Uterus (tissue), 2 donors: ENCODE results near the gene OTULINL.

Experiments used
- POLR2A ChIP-seq, 2 donors: fragments of 450-650 bp; IDR thresholded peaks; one replicate each; pipeline ENCODE4 v1.6.1; 2016; ENCODE audit warnings: antibody characterized with exemption in 2 of 2, mild to moderate bottlenecking in 1 of 2, moderate library complexity in 1 of 2
- TF ChIP-seq, protein P1 (sequence below), 4 experiments: fragments of 200-600 bp in 2 of 4; fragments of 450-650 bp in 2 of 4; sonication (generic) in 2 of 4; IDR thresholded peaks; one replicate each; pipeline ENCODE4 v1.5.1; 2016 to 2019; ENCODE audit warnings: antibody characterized with exemption in 4 of 4, mild to moderate bottlenecking in 2 of 4, moderate library complexity in 1 of 4

DNA sequence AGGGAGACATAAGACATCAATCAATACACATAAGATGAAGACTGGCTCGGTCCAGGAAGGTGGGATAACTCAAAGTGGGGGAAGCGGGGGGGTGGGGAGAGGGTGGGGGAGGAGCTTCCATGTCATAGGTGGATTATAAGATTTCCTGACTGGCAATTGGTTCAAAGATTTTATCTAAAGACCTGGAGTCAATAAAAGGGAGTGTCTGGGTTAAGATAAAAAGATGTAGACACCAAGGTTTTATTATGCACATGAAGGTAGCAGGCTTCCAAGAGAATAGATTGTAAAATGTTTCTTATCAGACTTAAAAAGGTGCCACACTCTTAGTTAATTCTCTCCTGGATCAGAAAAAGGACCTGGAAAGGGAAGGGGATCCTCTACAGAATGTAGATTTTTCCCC is 25.6 kb upstream of the OTULINL start:
- TF ChIP-seq, protein P1, sequence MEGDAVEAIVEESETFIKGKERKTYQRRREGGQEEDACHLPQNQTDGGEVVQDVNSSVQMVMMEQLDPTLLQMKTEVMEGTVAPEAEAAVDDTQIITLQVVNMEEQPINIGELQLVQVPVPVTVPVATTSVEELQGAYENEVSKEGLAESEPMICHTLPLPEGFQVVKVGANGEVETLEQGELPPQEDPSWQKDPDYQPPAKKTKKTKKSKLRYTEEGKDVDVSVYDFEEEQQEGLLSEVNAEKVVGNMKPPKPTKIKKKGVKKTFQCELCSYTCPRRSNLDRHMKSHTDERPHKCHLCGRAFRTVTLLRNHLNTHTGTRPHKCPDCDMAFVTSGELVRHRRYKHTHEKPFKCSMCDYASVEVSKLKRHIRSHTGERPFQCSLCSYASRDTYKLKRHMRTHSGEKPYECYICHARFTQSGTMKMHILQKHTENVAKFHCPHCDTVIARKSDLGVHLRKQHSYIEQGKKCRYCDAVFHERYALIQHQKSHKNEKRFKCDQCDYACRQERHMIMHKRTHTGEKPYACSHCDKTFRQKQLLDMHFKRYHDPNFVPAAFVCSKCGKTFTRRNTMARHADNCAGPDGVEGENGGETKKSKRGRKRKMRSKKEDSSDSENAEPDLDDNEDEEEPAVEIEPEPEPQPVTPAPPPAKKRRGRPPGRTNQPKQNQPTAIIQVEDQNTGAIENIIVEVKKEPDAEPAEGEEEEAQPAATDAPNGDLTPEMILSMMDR (IDR thresholded peaks at IDR 0.05) = no peak
- TF ChIP-seq POLR2A (IDR thresholded peaks at IDR 0.05) = no peak
